Duodenal mucosa (tissue), 2 donors: ENCODE data around the gene SPINT1.

Experiments used
- H3K27ac ChIP-seq: one replicate; pipeline ENCODE4 v1.7.0; 2013; ENCODE audit warnings: low read depth, low read length
- H3K27me3 ChIP-seq, 2 donors: one replicate each; pipeline ENCODE4 v1.7.0; 2013; ENCODE audit warnings: low read length in 2 of 2, control low read depth in 1 of 2; ENCODE audit not compliant: insufficient read depth in 2 of 2, control insufficient read depth in 1 of 2
- H3K36me3 ChIP-seq, 2 donors: one replicate each; pipeline ENCODE4 v1.7.0; 2013; ENCODE audit warnings: low read length in 2 of 2, control low read depth in 1 of 2; ENCODE audit not compliant: insufficient read depth in 2 of 2, control insufficient read depth in 1 of 2
- H3K4me1 ChIP-seq, 2 donors: one replicate each; pipeline ENCODE4 v1.7.0; 2013; ENCODE audit warnings: low read length in 2 of 2, control low read depth in 1 of 2; ENCODE audit not compliant: insufficient read depth in 2 of 2, control insufficient read depth in 1 of 2
- H3K4me3 ChIP-seq, 2 donors: one replicate each; pipeline ENCODE4 v1.7.0; 2013; ENCODE audit warnings: low read length in 2 of 2, low read depth in 1 of 2
- H3K9ac ChIP-seq, 2 donors: one replicate each; pipeline ENCODE4 v1.7.0; 2013; ENCODE audit warnings: low read length in 2 of 2, low read depth in 1 of 2
- H3K9me3 ChIP-seq, 2 donors: one replicate each; pipeline ENCODE4 v1.7.0; 2013; ENCODE audit warnings: low read length in 2 of 2, control low read depth in 1 of 2; ENCODE audit not compliant: control insufficient read depth in 1 of 2

Gene SPINT1

GRCh38 chr15:40829115-40829514 is 14.7 kb upstream of the SPINT1 start:
- H3K9me3 ChIP-seq = no peaks in the 10 kb centered on the region
- peak overlapping the region; percentile 53 to 75 for H3K4me3 ChIP-seq
- H3K9ac ChIP-seq = peak overlapping the region; percentile 36 to 45
- no peaks in the 10 kb centered on the region for H3K27me3 ChIP-seq
- peak overlapping the region; percentile 71 for H3K27ac ChIP-seq
- peaks cover 5 to 24% of the 10 kb centered on the region in 2 donors for H3K4me1 ChIP-seq
- H3K36me3 ChIP-seq = no peaks in the 10 kb centered on the region

- no peaks in the 10 kb centered on the region for H3K9me3 ChIP-seq
- no peak overlapping the region for H3K27ac ChIP-seq
Measured at GRCh38 chr15:40830884-40831283, 13.0 kb upstream of the SPINT1 start.

GRCh38 chr15:40831861-40832260 is 12.0 kb upstream of the SPINT1 start:
- Histone ChIP-seq H3K9me3 (no peaks in the 10 kb centered on the region), H3K36me3 (no peaks in the 10 kb centered on the region), H3K27me3 (no peaks in the 10 kb centered on the region), H3K9ac (no peak overlapping the region), H3K4me1 (peaks cover 1 to 5% of the 10 kb centered on the region in 2 donors), H3K27ac (no peak overlapping the region), H3K4me3 (no peak overlapping the region)

More at GRCh38 chr15:40830884-40831283, 13.0 kb upstream of the SPINT1 start:
- Histone ChIP-seq H3K4me3 (no peak overlapping the region), H3K9ac (no peak overlapping the region), H3K27me3 (no peaks in the 10 kb centered on the region), H3K36me3 (no peaks in the 10 kb centered on the region), H3K4me1 (peaks cover 5 to 11% of the 10 kb centered on the region in 2 donors)

GRCh38 chr15:40832903-40833302 is 10.9 kb upstream of the SPINT1 start:
- Histone ChIP-seq H3K36me3 (no peaks in the 10 kb centered on the region), H3K9ac (no peak overlapping the region), H3K4me3 (no peak overlapping the region), H3K4me1 (peaks cover 0 to 5% of the 10 kb centered on the region in 2 donors), H3K27me3 (no peaks in the 10 kb centered on the region), H3K27ac (no peak overlapping the region), H3K9me3 (no peaks in the 10 kb centered on the region)

- Histone ChIP-seq H3K4me3 (no peak overlapping the region), H3K27ac (no peak overlapping the region), H3K9ac (no peak overlapping the region), H3K9me3 (no peaks in the 10 kb centered on the region), H3K36me3 (peaks cover 0 to 5% of the 10 kb centered on the region in 2 donors), H3K27me3 (no peaks in the 10 kb centered on the region), H3K4me1 (no peaks in the 10 kb centered on the region)
Measured at GRCh38 chr15:40836020-40836419, 7.8 kb upstream of the SPINT1 start.

GRCh38 chr15:40838756-40839155 is 5.1 kb upstream of the SPINT1 start:
- H3K36me3 ChIP-seq = peaks cover 0 to 5% of the 10 kb centered on the region in 2 donors
- H3K9ac ChIP-seq = no peak overlapping the region
- H3K4me1 ChIP-seq = peaks cover 0 to 7% of the 10 kb centered on the region in 2 donors
- no peak overlapping the region for H3K27ac ChIP-seq
- H3K27me3 ChIP-seq = no peaks in the 10 kb centered on the region
- no peak overlapping the region for H3K4me3 ChIP-seq
- H3K9me3 ChIP-seq = no peaks in the 10 kb centered on the region

- H3K27me3 ChIP-seq = no peaks in the 10 kb centered on the region
- no peak overlapping the region for H3K4me3 ChIP-seq
- peaks cover 0 to 5% of the 10 kb centered on the region in 2 donors for H3K36me3 ChIP-seq
- H3K9ac ChIP-seq = no peak overlapping the region
- no peak overlapping the region for H3K27ac ChIP-seq
- no peaks in the 10 kb centered on the region for H3K9me3 ChIP-seq
- peaks cover 4 to 19% of the 10 kb centered on the region in 2 donors for H3K4me1 ChIP-seq
Measured at GRCh38 chr15:40841741-40842140, 2.1 kb upstream of the SPINT1 start.

- Histone ChIP-seq H3K36me3 (peaks cover 0 to 5% of the 10 kb centered on the region in 2 donors), H3K27me3 (no peaks in the 10 kb centered on the region), H3K27ac (peak overlapping the region; percentile 89), H3K4me3 (peak overlapping the region; percentile 69 to 81), H3K4me1 (peaks cover 10 to 29% of the 10 kb centered on the region in 2 donors), H3K9ac (peak overlapping the region; percentile 55 to 70), H3K9me3 (no peaks in the 10 kb centered on the region)
Measured at GRCh38 chr15:40843261-40843884, 475 bp upstream of the SPINT1 start.

GRCh38 chr15:40844696-40845030 is 815 bp downstream of the SPINT1 start:
- H3K27me3 ChIP-seq = no peaks in the 10 kb centered on the region
- H3K9me3 ChIP-seq = no peaks in the 10 kb centered on the region
- H3K9ac ChIP-seq = peak overlapping the region; percentile 88 to 94
- peaks cover 10 to 33% of the 10 kb centered on the region in 2 donors for H3K4me1 ChIP-seq
- peak overlapping the region; percentile 89 for H3K27ac ChIP-seq
- peaks cover 0 to 5% of the 10 kb centered on the region in 2 donors for H3K36me3 ChIP-seq
- H3K4me3 ChIP-seq = peak overlapping the region; percentile 81 to 85

- Histone ChIP-seq H3K9ac (peak overlapping the region; percentile 88 to 94), H3K4me3 (peak overlapping the region; percentile 81 to 85), H3K9me3 (no peaks in the 10 kb centered on the region), H3K27ac (peak overlapping the region; percentile 89), H3K4me1 (peaks cover 10 to 33% of the 10 kb centered on the region in 2 donors), H3K36me3 (peaks cover 0 to 2% of the 10 kb centered on the region in 2 donors), H3K27me3 (no peaks in the 10 kb centered on the region)
Measured at GRCh38 chr15:40845036-40845435, 1.2 kb downstream of the SPINT1 start.
